GM18502 (cell line): Measurements from ENCODE around the gene CLPTM1L.
"Not testable (repeated sequence)": the region's sequence is repeated elsewhere in the genome, so short reads cannot be mapped to it uniquely, and the experiment has no call there.

Source experiments
- ATAC-seq: cut with Tn5 transposase; IDR thresholded peaks from one replicate; pipeline ENCODE4 v1.9.1; 2021; ENCODE audit warnings: mild to moderate bottlenecking; ENCODE audit not compliant: unreplicated experiment, poor library complexity

CLPTM1L gene

GRCh38 chr5:1282131-1282992, 62.5 kb downstream of the CLPTM1L start:
- no peak for ATAC-seq

GRCh38 chr5:1281038-1281882, 63.6 kb downstream of the CLPTM1L start:
- ATAC-seq: no peak

GRCh38 chr5:1280177-1281037, 64.5 kb downstream of the CLPTM1L start:
- no peak for ATAC-seq

- no peak for ATAC-seq
These were observed 65.3 kb downstream of the CLPTM1L start for GRCh38 chr5:1279443-1280151.

GRCh38 chr5:1278656-1279442, 66.0 kb downstream of the CLPTM1L start:
- ATAC-seq: no peak

- ATAC-seq: no peak
These were observed 66.7 kb downstream of the CLPTM1L start for GRCh38 chr5:1278216-1278615.

GRCh38 chr5:1277781-1278180, 67.1 kb downstream of the CLPTM1L start:
- ATAC-seq: no peak

- ATAC-seq: no peak
These were observed 67.6 kb downstream of the CLPTM1L start for GRCh38 chr5:1277331-1277730.

- no peak for ATAC-seq
These were observed 68.0 kb downstream of the CLPTM1L start for GRCh38 chr5:1276930-1277329.

- not testable (repeated sequence) for ATAC-seq
These were observed 69.2 kb downstream of the CLPTM1L start for GRCh38 chr5:1275397-1276391.

- no peak for ATAC-seq
These were observed 70.4 kb downstream of the CLPTM1L start for GRCh38 chr5:1274471-1274870.

- ATAC-seq: no peak
These were observed 71.2 kb downstream of the CLPTM1L start for GRCh38 chr5:1273745-1274144.

GRCh38 chr5:1272201-1272600, 72.7 kb downstream of the CLPTM1L start:
- no peak for ATAC-seq

- ATAC-seq: no peak
These were observed 73.7 kb downstream of the CLPTM1L start for GRCh38 chr5:1270933-1271914.

- ATAC-seq: no peak
These were observed 74.5 kb downstream of the CLPTM1L start for GRCh38 chr5:1270426-1270825.

GRCh38 chr5:1268666-1269065, 76.2 kb downstream of the CLPTM1L start:
- no peak for ATAC-seq

GRCh38 chr5:1268056-1268455, 76.8 kb downstream of the CLPTM1L start:
- ATAC-seq: no peak
